Stimulated activated CD4-positive, alpha-beta T cell treated with anti-CD3 and anti-CD28 coated beads, Interleukin-4, amount 100 ng/mL, for 48 hours (primary cell): ENCODE results near the gene PRICKLE1.

Experiments used
- DNase-seq, 2 donors: peaks; one replicate each; pipeline ENCODE4 v3.0.0-alpha.2; 2020; ENCODE audit warnings: low read depth in 2 of 2

PRICKLE1 gene

DNA sequence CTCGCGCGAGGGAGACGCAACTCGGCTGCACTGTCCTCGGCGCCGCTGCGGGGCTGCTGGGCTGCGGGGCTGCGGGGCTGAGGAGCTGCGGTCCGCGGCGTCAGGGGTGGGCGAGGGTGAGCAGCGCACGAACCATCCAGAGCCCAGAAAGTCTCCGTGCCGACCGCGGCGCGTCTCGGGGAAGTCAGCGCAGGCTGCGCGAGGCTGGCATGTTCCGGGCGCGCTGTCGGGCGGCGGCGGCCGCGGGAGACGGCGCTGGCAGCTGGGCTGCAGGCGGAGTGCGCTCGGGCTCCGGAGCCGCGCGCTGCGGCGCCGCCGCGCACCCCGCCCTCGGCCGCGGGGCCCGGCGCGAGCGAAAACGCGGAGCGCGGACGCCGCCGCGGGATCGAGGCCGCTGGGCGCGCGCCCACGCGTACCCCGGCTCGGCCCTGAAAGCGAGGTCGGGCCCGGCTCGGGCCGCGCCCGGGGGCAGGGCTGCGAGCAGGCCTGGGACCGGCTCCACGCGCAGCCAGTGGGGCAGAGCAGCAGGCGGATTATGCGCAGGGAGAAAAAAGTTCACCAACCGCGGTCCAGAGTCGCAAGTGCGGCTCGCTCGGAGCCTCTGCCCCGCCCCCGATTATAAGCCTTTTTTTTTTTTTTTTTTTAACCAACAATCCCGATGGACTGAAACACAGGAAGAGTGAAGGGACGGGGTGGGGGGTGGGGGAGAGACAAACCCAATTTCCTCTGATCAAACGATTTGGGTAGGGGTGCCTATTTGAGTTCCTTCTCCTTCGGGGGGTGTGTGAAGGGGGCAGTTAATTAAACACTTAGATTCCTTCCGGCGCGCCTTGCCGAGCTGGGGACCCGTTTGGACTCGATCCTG lies at the start of gene PRICKLE1:
Gene PRICKLE1 (minus strand): TSS at position 282 of the 865 bp plus-strand sequence. CDS start 117,230 bp downstream, outside the sequence.
- DNase-seq, result no peak

DNA sequence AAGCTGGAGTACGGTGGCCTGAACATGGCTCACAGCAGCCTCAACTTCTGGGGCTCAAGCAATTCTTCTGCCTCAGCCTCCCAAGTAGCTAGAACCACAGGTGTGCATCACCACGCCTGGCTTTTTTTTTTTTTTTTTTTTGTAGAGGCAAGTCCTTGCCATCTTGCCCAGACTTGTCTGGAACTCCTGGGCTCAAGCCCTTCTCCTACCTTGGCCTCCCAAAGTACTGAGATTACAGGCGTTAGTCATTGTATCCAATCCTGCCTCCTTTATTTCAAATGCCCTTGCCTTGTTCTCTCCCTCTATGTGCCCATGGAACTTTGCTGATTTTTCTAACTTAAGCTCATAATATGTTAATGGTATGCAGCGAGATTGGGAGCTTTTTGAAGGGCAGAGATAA lies 49.2 kb upstream of the PRICKLE1 start:
- DNase-seq, result no peak

DNA sequence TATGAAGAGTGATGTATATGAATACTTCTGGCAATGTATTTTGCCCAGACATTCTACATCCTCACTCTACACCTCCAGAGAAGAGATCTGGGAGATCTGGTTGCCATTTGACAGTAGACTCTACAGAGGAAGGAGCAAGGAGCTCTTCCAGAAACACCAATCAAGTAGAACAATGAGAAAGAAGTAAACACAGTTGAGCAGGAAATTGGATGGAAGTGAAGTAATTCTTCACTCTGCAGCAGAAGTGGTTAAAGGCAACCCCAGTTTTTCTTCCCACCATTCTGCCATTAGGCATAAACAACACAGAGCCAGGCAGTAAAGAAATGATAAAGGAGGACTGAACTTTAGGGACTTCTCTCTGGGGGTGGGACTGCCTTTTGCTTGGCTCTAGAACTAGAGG lies 48.5 kb upstream of the PRICKLE1 start:
- no peak for DNase-seq

DNA sequence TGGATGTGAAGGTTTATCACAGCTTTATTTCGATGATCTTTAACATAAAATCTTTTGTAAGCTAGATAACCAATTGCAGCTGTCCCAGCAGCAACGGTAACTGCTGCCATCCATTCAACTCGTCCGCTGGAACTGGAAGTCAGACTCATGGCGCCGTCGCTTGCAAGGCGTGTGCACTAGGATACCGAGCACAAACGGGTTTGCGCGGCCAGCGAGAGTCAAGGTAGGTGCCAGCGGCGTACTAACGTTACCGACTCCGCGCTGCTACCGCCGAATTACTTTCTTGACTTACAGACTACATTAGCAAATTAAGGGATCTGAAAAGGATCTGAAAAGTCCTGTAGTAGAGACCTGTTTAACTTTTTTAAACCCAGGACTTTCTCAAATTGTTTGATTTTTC lies 47.4 kb upstream of the PRICKLE1 start:
- no peak for DNase-seq

DNA sequence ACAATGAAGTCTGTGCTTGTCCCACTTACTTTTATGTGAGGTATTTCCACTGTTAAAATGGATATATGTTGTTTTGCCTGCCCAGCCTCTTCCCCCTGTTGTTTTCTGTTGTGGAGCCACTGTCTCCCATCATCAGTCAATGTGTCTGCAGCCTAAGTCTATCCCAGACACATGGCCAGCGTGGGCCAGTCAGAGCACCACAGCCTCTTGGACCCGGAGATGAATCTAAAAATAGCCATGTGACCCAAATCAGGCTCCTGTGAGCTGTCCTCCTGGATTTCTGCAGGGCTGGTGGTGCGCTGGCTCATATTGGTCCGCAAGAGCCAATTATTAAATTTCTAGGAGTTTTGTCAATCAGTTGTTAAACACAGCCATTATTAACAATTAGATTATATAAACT lies 44.0 kb upstream of the PRICKLE1 start:
- DNase-seq, result no peak

DNA sequence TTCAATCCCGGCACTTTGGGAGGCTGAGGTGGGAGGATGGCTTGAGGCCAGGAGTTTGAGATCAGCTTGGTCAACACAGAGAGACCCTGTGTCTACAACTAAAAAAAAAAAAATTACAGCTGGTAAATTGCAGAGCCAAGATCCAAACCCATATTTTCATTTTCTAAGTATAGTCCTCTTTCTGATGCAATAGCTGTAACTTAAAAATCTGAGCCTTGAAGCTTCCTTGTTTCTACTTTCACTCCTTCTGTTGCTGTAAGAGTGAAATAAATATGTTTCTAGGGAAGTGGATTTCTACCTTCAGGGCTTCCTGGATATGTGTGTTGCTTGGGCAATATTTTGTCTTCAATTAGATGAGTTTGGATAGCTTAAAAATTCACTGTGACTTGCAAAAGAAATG lies 42.0 kb upstream of the PRICKLE1 start:
- DNase-seq, result no peak

DNA sequence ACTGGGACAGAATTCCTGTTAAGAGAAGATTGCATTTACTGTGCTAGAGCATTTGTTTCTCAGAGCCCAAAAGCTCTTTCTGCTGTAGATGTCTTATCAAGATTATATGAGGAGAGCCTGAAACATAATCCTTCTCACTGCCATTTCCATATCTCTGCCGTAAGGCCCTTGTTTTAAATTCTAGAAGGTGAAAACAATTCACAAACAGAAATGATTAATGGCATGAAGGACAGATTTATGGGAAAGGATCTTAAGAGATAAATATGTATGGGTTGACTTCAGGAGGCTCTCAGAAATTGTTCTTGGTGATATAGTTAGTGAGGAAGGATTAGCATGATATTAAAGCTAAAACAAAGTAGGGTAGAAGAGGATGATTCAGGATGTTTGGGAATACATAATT lies 40.8 kb upstream of the PRICKLE1 start:
- no peak for DNase-seq

DNA sequence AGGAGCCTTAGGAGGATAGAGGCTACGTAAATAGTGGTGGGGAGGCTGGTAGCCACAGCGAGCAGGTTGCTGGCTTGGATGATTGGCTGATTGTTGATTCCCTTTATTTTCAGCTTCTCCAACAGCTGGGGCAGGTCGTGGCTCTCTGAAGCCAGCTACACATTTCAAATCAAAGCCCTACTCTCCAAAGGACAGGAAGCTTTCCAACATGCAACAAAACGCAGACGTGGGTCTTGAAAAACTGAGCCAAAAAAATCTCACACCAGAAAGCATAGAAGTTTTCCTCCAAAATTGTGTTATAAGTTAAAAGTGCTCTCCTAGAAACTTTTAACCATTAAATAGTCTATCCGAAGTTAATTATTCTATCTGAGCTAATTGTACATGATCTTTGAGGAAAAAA lies 37.6 kb upstream of the PRICKLE1 start:
- DNase-seq, result no peak

DNA sequence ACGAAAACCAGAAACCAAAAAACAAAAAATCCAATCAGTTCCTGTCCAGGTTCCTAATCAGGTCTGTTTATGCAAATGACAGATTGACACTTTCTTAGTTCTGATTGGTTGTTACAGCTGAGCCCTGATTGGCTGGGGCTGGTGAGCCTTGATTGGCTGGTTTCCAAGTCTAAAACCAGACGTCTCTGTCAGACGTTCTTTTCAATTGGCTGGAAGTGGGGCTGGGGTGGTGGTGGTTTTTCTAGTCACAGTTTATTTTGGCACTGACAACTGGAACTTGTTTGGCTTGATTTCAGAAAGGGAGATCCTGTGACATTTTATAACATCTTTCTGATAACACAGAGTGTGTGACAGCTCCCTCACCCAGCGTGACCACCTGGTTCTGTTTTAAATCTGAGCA lies 36.1 kb upstream of the PRICKLE1 start:
- no peak for DNase-seq

DNA sequence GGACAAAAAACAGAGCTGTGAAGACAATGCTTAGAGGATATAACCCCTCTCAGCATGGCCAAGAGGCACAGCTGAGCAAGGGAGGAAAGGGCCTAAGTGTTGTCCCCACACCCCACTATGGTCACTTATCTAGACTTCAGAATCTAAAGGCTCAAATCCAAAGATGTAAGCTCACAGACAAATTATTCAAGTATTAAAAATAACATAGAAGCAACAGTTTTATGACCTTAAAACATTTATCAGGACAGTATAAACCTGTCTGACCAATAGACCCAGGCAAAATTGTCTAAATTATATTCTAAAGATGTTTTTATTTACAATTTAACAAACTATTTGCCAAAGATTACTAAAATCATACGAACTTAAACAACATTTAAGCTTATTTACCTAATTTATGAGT lies 28.1 kb upstream of the PRICKLE1 start:
- no peak for DNase-seq

DNA sequence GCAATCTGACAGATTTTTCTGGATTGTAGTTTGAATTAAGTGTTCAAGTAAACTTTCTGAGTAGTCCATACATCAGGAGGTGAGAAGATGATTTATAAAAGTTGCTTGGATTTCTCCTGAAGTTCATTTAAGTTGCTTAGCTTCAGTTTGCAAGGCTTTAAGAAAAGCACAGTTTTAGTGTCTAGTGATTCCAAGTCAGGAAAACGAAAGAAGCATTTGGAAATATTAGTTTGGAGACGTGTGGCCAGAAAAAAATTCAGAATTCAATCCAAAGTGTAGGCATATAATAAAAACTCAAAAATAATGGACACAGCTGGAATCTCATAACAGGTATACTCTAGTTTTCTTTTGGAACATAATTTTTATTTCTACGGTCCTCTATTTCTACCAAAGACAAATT lies 25.5 kb upstream of the PRICKLE1 start:
- no peak for DNase-seq

DNA sequence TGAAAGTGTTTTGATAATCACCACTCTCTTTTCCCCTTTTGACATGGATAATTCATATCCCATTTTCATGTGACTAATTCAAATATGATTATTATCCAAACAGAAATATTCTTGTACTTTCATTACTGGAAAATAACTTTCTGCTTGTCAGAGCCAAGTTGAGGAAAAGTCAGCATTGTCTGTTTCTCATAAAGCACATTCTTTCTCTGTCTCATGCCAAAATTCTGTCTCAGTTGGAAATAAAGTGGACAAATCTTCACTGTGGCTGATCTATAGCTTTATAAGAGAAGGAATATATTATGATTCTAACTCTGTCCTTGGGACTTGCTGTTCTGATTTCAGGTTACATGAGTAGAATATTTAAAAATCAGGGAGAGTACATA lies 22.7 kb upstream of the PRICKLE1 start:
- no peak for DNase-seq

DNA sequence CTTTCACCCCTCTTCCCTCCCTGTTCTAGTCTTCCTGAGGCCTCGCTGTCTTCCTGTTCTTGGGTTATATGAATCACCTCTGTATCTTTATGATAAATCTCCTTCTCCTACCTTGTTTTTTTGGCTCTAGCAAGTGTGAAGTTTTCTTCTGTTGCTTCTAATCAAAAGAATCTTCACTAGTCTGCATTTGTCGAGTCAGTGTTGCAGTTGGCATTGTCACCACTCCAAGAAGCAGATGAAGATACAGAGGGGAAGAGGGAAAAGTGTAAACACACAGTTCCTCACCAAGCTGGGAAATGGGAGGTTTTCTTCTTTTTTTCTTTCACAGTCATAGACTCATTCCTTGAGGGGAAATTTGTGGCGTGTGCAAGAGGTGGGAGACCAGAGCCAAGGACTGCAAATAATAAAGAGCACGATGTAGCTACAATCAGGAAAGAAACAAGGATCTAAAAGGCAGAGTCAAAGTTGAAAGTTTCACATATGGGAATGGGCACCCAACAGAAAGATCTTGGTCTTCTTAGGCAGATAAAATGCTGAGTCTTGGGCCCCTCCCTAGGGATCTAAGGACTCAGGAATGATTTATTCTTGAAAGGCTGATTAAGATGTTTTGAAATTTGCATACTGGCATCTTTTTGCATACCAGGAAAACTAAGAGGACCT lies 22.2 kb upstream of the PRICKLE1 start:
- DNase-seq, result no peak

DNA sequence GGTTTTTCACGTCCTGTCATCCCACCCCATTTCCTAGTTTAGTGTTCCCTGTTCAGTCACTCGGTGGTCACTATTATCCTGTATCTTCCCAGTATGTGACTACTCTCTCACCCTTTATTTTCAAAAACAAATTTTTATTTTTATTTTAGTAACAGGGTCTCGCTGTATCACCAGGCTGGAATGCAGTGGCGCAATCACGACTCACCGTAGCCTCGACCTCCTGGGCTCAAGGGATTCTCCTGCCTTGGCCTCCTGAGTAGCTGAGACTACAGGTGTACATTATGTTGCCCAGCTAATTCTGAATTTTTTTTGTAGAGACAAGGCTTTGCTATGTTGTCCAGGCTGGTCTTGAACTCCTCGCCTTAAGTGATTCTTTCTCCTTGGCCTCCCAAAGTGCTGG lies 20.1 kb upstream of the PRICKLE1 start:
- no peak for DNase-seq

DNA sequence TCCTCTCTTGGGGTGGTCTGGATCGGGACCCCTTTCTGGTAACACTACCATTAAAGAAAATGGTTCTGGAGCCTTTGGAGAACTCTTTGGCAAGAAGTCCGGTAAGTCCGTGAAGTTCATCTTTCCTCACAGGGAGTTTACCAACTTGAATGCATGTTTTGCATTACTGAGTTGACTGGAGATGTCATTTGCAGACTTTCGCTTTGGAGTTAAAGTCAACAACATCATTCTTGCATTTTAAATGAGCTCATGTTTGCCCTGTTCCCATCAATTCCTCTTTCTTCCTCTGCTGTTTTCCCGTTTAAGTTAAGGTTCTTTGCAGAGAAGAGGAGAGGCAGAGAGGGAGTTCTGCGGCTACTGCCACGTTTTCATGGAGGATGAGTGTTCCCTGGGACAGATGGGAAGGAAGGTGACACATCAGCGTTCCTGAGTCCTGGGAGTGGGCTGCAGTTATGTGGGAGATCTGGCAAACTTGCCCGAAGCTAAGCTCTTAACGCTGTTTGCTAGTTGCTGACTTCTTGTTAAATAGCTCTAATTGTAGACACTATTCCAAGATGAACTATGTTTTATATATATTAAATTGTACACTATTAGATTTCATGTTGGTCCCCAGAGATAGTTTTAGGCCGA lies 18.8 kb upstream of the PRICKLE1 start:
- DNase-seq, result no peak

DNA sequence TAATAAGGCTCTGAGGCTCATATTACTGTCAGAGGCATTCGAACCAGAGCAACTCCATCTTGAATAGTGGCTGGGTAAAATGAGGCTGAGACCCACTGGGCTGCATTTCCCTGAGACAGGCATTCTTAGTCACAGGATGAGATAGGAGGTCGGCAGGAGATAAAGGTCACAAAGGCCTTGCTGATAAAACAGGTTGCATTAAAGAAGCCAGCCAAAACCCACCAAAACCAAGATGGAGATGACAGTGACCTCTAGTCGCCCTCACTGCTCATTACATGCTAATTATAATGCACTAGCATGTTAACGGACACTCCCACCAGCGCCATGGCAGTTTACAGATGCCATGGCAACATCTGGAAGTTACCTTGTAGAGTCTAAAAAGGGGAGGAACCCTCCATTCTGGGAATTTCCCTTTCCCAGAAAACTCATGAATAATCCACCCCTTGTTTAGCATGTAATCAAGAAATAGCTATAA lies 18.1 kb upstream of the PRICKLE1 start:
- no peak for DNase-seq

DNA sequence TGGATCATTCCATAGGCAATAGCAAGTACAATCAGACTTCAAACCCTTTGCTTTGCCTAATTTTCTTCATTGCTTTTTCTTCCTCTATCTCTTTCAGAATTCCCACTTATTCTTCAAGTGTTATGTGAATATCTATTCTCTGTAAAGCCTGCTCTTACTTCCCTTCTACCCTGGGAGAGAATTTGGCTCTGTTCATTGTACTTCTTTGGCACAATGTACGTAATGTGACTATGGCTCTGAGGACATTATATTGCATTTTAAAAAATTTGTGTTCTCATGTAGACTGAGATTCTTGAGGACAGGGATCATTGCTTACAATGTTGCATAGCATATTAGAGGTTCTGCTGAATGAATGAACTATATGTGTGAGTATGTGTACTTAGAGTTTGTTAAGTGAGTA lies 16.9 kb upstream of the PRICKLE1 start:
- no peak for DNase-seq

DNA sequence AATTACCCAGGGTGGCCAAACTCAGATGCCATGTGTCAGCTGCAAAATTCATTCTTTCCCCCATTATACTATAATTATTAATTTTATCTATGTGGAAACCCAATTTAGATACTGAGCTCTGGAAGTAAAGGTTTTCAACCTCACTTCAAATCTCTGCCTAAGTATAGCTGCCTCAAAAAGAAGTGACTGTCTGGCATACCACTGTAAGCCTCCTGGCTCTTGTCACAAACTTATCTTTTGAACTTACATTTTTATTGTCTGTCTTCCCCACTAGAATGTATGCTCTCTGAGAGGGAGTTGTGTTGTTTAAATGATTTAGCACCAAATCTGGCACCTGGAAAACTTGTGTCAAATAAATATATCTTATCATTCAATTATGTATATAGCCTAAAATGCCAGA lies 16.1 kb upstream of the PRICKLE1 start:
- DNase-seq, result no peak

DNA sequence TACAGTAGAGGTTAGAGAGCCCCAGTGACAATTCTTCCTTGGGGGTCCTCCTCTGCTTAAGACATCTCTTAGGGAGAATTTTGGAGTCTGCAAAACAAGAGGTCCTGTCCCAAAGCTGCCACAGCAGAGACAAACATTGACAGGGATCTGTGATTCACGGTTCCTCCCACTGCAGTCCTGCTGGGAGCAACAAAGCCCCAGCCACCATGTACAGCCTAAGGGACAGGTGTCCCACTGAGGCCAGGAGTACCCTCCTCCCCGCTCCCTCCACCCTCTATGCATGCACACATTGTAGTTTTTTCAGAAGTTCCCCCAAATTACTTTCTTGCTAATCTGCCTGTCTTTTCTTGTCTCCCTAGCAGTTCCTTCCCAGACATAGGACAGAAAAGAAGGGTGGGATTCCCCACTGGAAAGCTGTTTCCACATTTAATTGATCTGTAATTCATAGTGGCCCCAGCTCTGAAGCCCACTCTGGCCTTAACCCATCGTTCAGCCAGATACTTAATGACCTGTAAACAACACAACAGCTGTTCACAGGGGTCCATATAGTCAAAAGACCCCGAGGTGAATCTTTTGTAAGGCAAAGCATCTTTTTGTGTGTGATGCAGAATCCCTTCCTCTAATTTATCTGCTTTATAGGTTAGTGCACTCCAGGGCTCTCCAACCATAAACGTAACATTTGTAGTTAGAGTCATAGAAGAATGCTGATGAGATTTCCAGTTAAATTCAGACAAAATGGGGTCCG lies 13.9 kb upstream of the PRICKLE1 start:
- no peak for DNase-seq

DNA sequence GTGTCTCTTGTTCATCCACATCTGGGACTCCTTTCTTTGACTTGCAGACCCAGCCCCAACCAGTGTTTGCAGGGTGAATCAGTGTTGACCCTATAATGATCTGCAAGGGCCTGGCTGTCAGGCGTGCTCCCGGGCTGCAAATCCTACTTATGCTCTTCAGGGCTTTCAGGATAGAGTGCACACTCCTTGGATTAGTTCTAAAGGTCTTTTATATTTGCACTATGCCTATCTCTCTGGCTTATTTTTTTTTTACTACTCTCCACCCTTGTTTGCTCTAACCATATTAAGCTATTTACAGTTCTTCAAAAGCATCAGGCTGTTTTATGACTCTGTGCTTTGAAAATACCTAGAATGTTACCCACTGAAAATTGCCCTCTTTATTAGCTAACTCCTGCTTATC lies 4.3 kb upstream of the PRICKLE1 start:
- no peak for DNase-seq

DNA sequence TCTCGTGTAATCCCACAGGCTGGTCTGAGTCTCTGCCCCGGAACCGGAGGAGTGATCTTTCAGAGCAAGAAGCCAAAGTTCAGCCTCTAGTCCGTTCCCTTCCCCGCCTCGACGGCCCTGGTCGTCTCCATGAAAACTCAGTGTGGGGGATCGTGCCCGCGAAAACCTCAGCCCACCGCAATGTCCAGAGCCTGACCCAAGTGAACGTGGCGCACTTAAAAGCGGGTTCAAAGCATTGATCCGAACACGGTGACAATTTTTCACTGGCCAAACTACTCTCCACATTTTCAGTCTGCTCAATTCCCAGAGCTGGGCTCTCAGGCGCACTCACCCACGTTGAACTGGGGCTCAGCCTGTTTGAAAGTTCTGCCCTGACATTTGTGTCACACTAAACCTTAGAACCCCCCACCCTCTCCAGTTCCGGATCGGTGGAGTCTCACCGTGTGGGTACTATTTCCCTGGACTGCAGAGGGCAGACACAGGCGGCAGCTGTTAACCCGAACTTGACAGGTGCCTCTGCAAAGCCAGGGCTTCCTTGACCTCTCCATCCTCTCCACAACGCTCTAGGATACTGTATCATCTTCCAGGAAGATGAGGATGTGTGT lies 886 bp upstream of the PRICKLE1 start:
- no peak for DNase-seq
